Measurements from ENCODE around the gene REEP1. TPM values are rescaled to one million over a fixed set of nuclear protein-coding genes. Genes with fewer than 3 reads are reported as not detected.

REEP1 gene
- total RNA-seq, 1 experiment from 2014 or later = 5.3 TPM

- Mint-ChIP-seq H3K27me3 (ENCODE audit: unreplicated experiment) (no peaks in the 10 kb centered on the region), H3K36me3 (ENCODE audit: insufficient read depth, unreplicated experiment) (no peaks in the 10 kb centered on the region), H3K9me3 (ENCODE audit: low read depth, unreplicated experiment) (peaks cover 2% of the 10 kb centered on the region), H3K27ac (ENCODE audit: unreplicated experiment) (no peak overlapping the region), H3K4me3 (ENCODE audit: low read depth, unreplicated experiment) (no peak overlapping the region), H3K4me1 (ENCODE audit: low read depth, unreplicated experiment) (peaks cover 13% of the 10 kb centered on the region)
- BruUV-seq (replicated peaks) = no TSS peak
- CTCF ChIA-PET = interaction anchor here (3.9 kb wide), 1 partner anchor 150 kb away, joined by 28 read pairs; no protein-coding TSS in a partner anchor
- TF ChIP-seq CTCF (IDR thresholded peaks at IDR 0.05; ENCODE audit: unreplicated experiment) = no peak
- no peak for DNase-seq
- intact Hi-C loops (cut with micrococcal nuclease; ENCODE audit: unreplicated experiment) = loop anchor here (5.0 to 10.0 kb wide), 2 partner anchors 74 to 547 kb away; no protein-coding TSS in a partner anchor
Measured at GRCh38 chr2:86371527-86371926, 34.1 kb upstream of the REEP1 start.

- H3K9me3 Mint-ChIP-seq (ENCODE audit: low read depth, unreplicated experiment) = peaks cover 2% of the 10 kb centered on the region
- peaks cover 13% of the 10 kb centered on the region for H3K4me1 Mint-ChIP-seq (ENCODE audit: low read depth, unreplicated experiment)
- no peak overlapping the region for H3K4me3 Mint-ChIP-seq (ENCODE audit: low read depth, unreplicated experiment)
- no peak overlapping the region for H3K27ac Mint-ChIP-seq (ENCODE audit: unreplicated experiment)
- CTCF ChIA-PET = interaction anchor here (0.7 to 3.9 kb wide), 2 partner anchors 72 to 149 kb away, joined by 3 to 28 read pairs; no protein-coding TSS in a partner anchor
- no TSS peak for BruUV-seq (replicated peaks)
- no peaks in the 10 kb centered on the region for H3K36me3 Mint-ChIP-seq (ENCODE audit: insufficient read depth, unreplicated experiment)
- intact Hi-C loops (cut with micrococcal nuclease; ENCODE audit: unreplicated experiment) = loop anchor here (5.0 to 10.0 kb wide), 2 partner anchors 73 to 546 kb away; no protein-coding TSS in a partner anchor
- no peaks in the 10 kb centered on the region for H3K27me3 Mint-ChIP-seq (ENCODE audit: unreplicated experiment)
- DNase-seq = no peak
- TF ChIP-seq CTCF (IDR thresholded peaks at IDR 0.05; ENCODE audit: unreplicated experiment) = no peak
Measured at GRCh38 chr2:86370579-86370978, 33.2 kb upstream of the REEP1 start.

GRCh38 chr2:86368161-86368824 lies 30.9 kb upstream of the REEP1 start:
- peak; percentile 69 for TF ChIP-seq CTCF (IDR thresholded peaks at IDR 0.05; ENCODE audit: unreplicated experiment)
- Mint-ChIP-seq H3K4me1 (ENCODE audit: low read depth, unreplicated experiment) (peaks cover 13% of the 10 kb centered on the region), H3K4me3 (ENCODE audit: low read depth, unreplicated experiment) (peak overlapping the region; percentile 21), H3K27ac (ENCODE audit: unreplicated experiment) (no peak overlapping the region), H3K36me3 (ENCODE audit: insufficient read depth, unreplicated experiment) (no peaks in the 10 kb centered on the region), H3K9me3 (ENCODE audit: low read depth, unreplicated experiment) (peaks cover 2% of the 10 kb centered on the region), H3K27me3 (ENCODE audit: unreplicated experiment) (peaks cover 3% of the 10 kb centered on the region)
- CTCF ChIA-PET = interaction anchor here (0.7 to 1.3 kb wide), 2 partner anchors 124 to 147 kb away, joined by 5 to 7 read pairs; no protein-coding TSS in a partner anchor
- intact Hi-C loops (cut with micrococcal nuclease; ENCODE audit: unreplicated experiment) = loop anchor here (1.0 kb wide), 1 partner anchor 147 kb away; no protein-coding TSS in a partner anchor
- BruUV-seq (replicated peaks) = no TSS peak
- peak; percentile 49 for DNase-seq

GRCh38 chr2:86367499-86367777 lies 30.0 kb upstream of the REEP1 start:
- no peak for DNase-seq
- no TSS peak for BruUV-seq (replicated peaks)
- no peak for TF ChIP-seq CTCF (IDR thresholded peaks at IDR 0.05; ENCODE audit: unreplicated experiment)
- intact Hi-C loops (cut with micrococcal nuclease; ENCODE audit: unreplicated experiment) = no loop called here
- H3K27ac Mint-ChIP-seq (ENCODE audit: unreplicated experiment) = no peak overlapping the region
- no peaks in the 10 kb centered on the region for H3K36me3 Mint-ChIP-seq (ENCODE audit: insufficient read depth, unreplicated experiment)
- H3K27me3 Mint-ChIP-seq (ENCODE audit: unreplicated experiment) = peaks cover 7% of the 10 kb centered on the region
- CTCF ChIA-PET = no interaction called here
- peaks cover 13% of the 10 kb centered on the region for H3K4me1 Mint-ChIP-seq (ENCODE audit: low read depth, unreplicated experiment)
- peaks cover 2% of the 10 kb centered on the region for H3K9me3 Mint-ChIP-seq (ENCODE audit: low read depth, unreplicated experiment)
- no peak overlapping the region for H3K4me3 Mint-ChIP-seq (ENCODE audit: low read depth, unreplicated experiment)
